ENCODE data around the gene PUSL1. TPM values are rescaled to one million over a fixed set of nuclear protein-coding genes. Genes with fewer than 3 reads are reported as not detected.
A peak's percentile ranks its signal among the peaks of the same experiment; 100 is the strongest.

Gene PUSL1
- polyA plus RNA-seq, 2 of the 4 experiments (the other 2 are of a cell fraction) = 7.4 to 14.6 TPM

DNA sequence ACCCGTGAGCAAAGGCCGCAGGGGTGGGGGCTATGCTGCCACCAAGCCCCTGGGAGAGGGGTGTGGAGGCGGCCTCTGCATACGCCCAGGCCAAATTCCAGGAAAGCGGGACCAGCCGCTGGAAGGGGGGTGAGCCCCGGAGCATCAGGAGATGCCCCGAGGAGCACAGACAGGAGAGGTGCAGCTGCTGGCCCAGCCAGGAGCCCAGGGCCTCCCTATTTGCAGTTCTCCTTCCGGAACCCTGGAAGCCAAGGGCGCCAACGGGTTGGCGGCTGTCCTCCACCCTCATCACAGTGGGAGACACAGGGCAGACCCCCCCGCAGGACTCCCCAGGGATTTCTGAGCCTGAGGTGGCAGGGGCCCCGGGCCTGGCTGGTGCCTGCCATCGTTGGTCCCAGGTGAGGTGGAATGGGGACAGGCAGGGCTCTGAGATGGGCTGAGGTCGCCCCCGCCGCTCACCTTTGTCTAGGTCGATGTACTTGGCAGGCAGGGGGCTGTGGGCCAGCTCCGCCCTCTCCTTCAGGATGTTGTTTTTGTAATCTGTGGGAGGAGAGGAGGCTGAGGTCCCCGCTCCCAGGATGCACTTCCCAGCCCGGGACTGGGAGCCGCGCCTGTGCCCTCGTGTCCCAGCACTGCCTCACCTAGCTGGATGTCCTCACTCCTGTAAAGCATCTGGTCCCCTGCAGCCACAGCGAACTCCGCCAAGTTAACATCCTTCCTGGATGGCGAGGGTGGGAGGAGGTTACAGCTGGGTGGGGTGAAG lies 45.2 kb downstream of the PUSL1 start:
- no peak for DNase-seq (ENCODE audit: low read depth in 1 of 2, low spot score in 1 of 2)

DNA sequence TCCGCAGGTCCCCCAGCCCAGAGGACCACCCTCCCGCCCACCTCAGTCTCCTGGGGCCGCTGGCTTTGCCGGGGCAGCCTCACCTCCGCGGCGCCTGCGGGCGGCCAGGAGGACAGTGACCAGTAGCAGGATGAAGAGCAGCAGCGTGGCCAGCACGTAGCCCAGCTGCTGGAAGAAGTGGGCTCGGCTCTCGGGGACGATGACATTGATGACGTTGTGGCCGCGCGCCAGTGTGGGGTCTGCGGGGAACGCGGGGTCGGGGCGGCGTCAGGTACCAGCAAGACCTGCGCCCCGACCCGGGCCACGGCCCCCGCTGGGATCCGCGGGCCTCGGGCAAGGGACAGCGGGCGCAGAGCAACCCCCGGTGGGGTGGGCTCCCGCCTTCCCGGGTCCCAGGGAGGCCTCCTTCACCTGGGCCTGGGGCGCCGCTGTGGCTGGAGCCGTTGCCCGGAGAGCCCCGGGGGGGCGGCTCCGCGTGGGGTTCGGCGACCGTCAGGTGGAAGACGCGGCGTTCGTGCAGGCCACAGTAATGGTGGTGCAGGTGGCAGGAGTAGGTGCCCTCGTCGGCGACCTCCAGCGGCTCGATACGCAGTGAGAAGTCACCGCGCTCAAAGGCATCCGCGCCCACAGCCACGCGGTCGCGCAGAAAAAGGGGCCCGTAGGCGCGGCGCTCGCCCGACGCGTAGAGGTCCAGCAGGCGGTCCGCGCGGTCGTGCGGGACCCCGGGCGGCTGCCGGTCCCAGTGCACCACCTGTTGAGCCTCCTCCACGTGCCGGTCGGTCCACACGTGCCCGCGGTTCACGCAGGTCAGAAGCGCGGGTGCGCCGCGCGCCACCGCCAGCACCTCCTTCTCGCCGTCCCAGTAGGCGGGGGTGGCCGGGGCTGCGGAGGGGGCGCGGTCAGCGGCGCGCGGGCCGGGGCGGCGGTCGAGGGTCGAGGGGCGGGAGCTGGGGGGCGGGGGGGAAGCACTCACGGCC lies 46.2 kb downstream of the PUSL1 start:
- 93% methylated on average over 39 of the region's 116 CpGs for WGBS (ENCODE audit: missing lambda C conversion rate)
- FAIRE-seq (no peak), ATAC-seq (no peak), DNase-seq (ENCODE audit: low read depth in 1 of 2, low spot score in 1 of 2) (no peak)
- peak overlapping the region in 1 of 2 experiments; percentile 86; a peak in 2 of 6 replicates for H3K27ac ChIP-seq
- H3K9me3 ChIP-seq = no peaks in the 10 kb centered on the region
- H3K4me3 ChIP-seq = no peak overlapping the region
- peaks cover 34% of the 10 kb centered on the region for H3K4me1 ChIP-seq
- peak overlapping the region; percentile 85; the same call in 2 of the 3 replicates for H3K4me2 ChIP-seq
- TF ChIP-seq, protein P1, sequence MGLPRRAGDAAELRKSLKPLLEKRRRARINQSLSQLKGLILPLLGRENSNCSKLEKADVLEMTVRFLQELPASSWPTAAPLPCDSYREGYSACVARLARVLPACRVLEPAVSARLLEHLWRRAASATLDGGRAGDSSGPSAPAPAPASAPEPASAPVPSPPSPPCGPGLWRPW (IDR thresholded peaks at IDR 0.05) = no peak
- TF ChIP-seq SREBF2 (IDR thresholded peaks at IDR 0.05) = no peak
- TF ChIP-seq RCOR1 (IDR thresholded peaks at IDR 0.05; ENCODE audit: low read depth, low read length) = no peak
- TF ChIP-seq EHMT2 (IDR thresholded peaks at IDR 0.05; ENCODE audit: low read depth) = no peak
- TF ChIP-seq, protein P2, sequence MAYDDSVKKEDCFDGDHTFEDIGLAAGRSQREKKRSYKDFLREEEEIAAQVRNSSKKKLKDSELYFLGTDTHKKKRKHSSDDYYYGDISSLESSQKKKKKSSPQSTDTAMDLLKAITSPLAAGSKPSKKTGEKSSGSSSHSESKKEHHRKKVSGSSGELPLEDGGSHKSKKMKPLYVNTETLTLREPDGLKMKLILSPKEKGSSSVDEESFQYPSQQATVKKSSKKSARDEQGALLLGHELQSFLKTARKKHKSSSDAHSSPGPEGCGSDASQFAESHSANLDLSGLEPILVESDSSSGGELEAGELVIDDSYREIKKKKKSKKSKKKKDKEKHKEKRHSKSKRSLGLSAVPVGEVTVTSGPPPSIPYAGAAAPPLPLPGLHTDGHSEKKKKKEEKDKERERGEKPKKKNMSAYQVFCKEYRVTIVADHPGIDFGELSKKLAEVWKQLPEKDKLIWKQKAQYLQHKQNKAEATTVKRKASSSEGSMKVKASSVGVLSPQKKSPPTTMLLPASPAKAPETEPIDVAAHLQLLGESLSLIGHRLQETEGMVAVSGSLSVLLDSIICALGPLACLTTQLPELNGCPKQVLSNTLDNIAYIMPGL (CRISPR knock-in tag; IDR thresholded peaks at IDR 0.05; ENCODE audit: borderline replicate concordance) = no peak
- no peak for TF ChIP-seq FOXS1 (CRISPR knock-in tag; IDR thresholded peaks at IDR 0.05)
- TF ChIP-seq HEYL (CRISPR knock-in tag; IDR thresholded peaks at IDR 0.05) = no peak
- TF ChIP-seq JUN (IDR thresholded peaks at IDR 0.05) = no peak
- no peak for TF ChIP-seq RNF2 (IDR thresholded peaks at IDR 0.05; ENCODE audit: borderline replicate concordance, low read depth)
- TF ChIP-seq ESRRA (IDR thresholded peaks at IDR 0.05; ENCODE audit: borderline replicate concordance, low read length) = no peak
- ChIA-PET CTCF (interaction anchor here (0.7 to 3.8 kb wide), 3 partner anchors 17 to 150 kb away, joined by 3 to 35 read pairs (median 3); no protein-coding TSS in a partner anchor), POLR2A (interaction anchor here (0.8 to 1.0 kb wide), 2 partner anchors 16 to 21 kb away, joined by 3 to 4 read pairs; partner anchors contain the start of gene AURKAIP1)

More for the DNA sequence above, 45.2 kb downstream of the PUSL1 start:
- POLR2A ChIA-PET = no interaction called here
- WGBS (ENCODE audit: missing lambda C conversion rate) = 35% methylated on average over 9 of the region's 28 CpGs
- H3K4me3 ChIP-seq = no peak overlapping the region
- CTCF ChIA-PET = interaction anchor here (0.8 to 3.8 kb wide), 4 partner anchors 16 to 48 kb away, joined by 3 to 35 read pairs (median 6); no protein-coding TSS in a partner anchor
- H3K9me3 ChIP-seq = no peaks in the 10 kb centered on the region
- ATAC-seq (peak in 1 of 2 experiments; percentile 37; a peak in 3 of 6 replicates), FAIRE-seq (no peak)
- H3K4me1 ChIP-seq = peaks cover 34% of the 10 kb centered on the region
- H3K27ac ChIP-seq = peak overlapping the region in 1 of 2 experiments; percentile 68; a peak in 3 of 6 replicates
- peak overlapping the region; percentile 33; the same call in 1 of the 3 replicates for H3K4me2 ChIP-seq
- TF ChIP-seq, protein P3, sequence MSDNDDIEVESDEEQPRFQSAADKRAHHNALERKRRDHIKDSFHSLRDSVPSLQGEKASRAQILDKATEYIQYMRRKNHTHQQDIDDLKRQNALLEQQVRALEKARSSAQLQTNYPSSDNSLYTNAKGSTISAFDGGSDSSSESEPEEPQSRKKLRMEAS (IDR thresholded peaks at IDR 0.05) = no peak
- TF ChIP-seq HEYL (CRISPR knock-in tag; IDR thresholded peaks at IDR 0.05) (no peak), ZNF302 (CRISPR knock-in tag; IDR thresholded peaks at IDR 0.05) (no peak), TFCP2L1 (CRISPR knock-in tag; IDR thresholded peaks at IDR 0.05) (no peak)
- TF ChIP-seq, protein P4, sequence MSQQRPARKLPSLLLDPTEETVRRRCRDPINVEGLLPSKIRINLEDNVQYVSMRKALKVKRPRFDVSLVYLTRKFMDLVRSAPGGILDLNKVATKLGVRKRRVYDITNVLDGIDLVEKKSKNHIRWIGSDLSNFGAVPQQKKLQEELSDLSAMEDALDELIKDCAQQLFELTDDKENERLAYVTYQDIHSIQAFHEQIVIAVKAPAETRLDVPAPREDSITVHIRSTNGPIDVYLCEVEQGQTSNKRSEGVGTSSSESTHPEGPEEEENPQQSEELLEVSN (IDR thresholded peaks at IDR 0.05; ENCODE audit: borderline replicate concordance, low read depth) = no peak
- TF ChIP-seq, protein P5, sequence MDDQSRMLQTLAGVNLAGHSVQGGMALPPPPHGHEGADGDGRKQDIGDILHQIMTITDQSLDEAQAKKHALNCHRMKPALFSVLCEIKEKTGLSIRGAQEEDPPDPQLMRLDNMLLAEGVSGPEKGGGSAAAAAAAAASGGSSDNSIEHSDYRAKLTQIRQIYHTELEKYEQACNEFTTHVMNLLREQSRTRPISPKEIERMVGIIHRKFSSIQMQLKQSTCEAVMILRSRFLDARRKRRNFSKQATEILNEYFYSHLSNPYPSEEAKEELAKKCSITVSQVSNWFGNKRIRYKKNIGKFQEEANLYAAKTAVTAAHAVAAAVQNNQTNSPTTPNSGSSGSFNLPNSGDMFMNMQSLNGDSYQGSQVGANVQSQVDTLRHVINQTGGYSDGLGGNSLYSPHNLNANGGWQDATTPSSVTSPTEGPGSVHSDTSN (IDR thresholded peaks at IDR 0.05) = peak; percentile 41; the same call in 1 of the 2 replicates
